ENCODE data around the gene MXRA5. TPM values are rescaled to one million over a fixed set of nuclear protein-coding genes. Genes with fewer than 3 reads are reported as not detected.

Gene MXRA5
- total RNA-seq, 1 donor from 2014 or later = 7.0 TPM

GRCh38 chrX:3271834-3272186 lies 74.6 kb downstream of the MXRA5 start:
- TF ChIP-seq CTCF (IDR thresholded peaks at IDR 0.05) = no peak
- Histone ChIP-seq H3K9me3 (no peaks in the 10 kb centered on the region), H3K4me1 (no peaks in the 10 kb centered on the region), H3K27ac (no peak overlapping the region), H3K27me3 (ENCODE audit: low read depth) (no peaks in the 10 kb centered on the region), H3K4me3 (no peak overlapping the region), H3K36me3 (no peaks in the 10 kb centered on the region)
- DNase-seq = no peak
- intact Hi-C loops (cut with DNase I) = no loop called here
- ATAC-seq = no peak

GRCh38 chrX:3271183-3271833 lies 75.1 kb downstream of the MXRA5 start:
- ATAC-seq = no peak
- Histone ChIP-seq H3K27me3 (ENCODE audit: low read depth) (no peaks in the 10 kb centered on the region), H3K36me3 (no peaks in the 10 kb centered on the region), H3K4me3 (no peak overlapping the region), H3K9me3 (no peaks in the 10 kb centered on the region), H3K27ac (no peak overlapping the region), H3K4me1 (no peaks in the 10 kb centered on the region)
- TF ChIP-seq CTCF (IDR thresholded peaks at IDR 0.05) = no peak
- no peak for DNase-seq
- intact Hi-C loops (cut with DNase I) = no loop called here

- Histone ChIP-seq H3K9me3 (no peaks in the 10 kb centered on the region), H3K4me3 (no peak overlapping the region), H3K27me3 (ENCODE audit: low read depth) (no peaks in the 10 kb centered on the region), H3K4me1 (no peaks in the 10 kb centered on the region), H3K27ac (no peak overlapping the region), H3K36me3 (no peaks in the 10 kb centered on the region)
- ATAC-seq (no peak), DNase-seq (no peak)
- intact Hi-C loops (cut with DNase I) = no loop called here
- TF ChIP-seq CTCF (IDR thresholded peaks at IDR 0.05) = no peak
These were observed 77.6 kb downstream of the MXRA5 start for GRCh38 chrX:3268829-3269228.

GRCh38 chrX:3263681-3264126 lies 82.7 kb downstream of the MXRA5 start:
- H3K9me3 ChIP-seq = no peaks in the 10 kb centered on the region
- H3K36me3 ChIP-seq = no peaks in the 10 kb centered on the region
- ATAC-seq = no peak
- TF ChIP-seq CTCF (IDR thresholded peaks at IDR 0.05) = no peak
- H3K27me3 ChIP-seq (ENCODE audit: low read depth) = no peaks in the 10 kb centered on the region
- intact Hi-C loops (cut with DNase I) = no loop called here
- no peak overlapping the region for H3K4me3 ChIP-seq
- H3K4me1 ChIP-seq = no peaks in the 10 kb centered on the region
- no peak for DNase-seq
- no peak overlapping the region for H3K27ac ChIP-seq

- no peak for ATAC-seq
- H3K4me1 ChIP-seq = no peaks in the 10 kb centered on the region
- H3K36me3 ChIP-seq = no peaks in the 10 kb centered on the region
- no peak for TF ChIP-seq CTCF (IDR thresholded peaks at IDR 0.05)
- no peak for DNase-seq
- H3K4me3 ChIP-seq = no peak overlapping the region
- no peaks in the 10 kb centered on the region for H3K9me3 ChIP-seq
- no peak overlapping the region for H3K27ac ChIP-seq
- intact Hi-C loops (cut with DNase I) = no loop called here
- no peaks in the 10 kb centered on the region for H3K27me3 ChIP-seq (ENCODE audit: low read depth)
These were observed 83.6 kb downstream of the MXRA5 start for GRCh38 chrX:3262901-3263300.

Data from lower lobe of right lung (tissue), 2 donors.